SU-DHL-6 (cell line): ENCODE data around the gene LXN.

Experiments used
- H2AFZ ChIP-seq: fragments of 200-600 bp; sonication (generic); 2 replicates; pipeline ENCODE4 v1.6.1; 2014; ENCODE audit warnings: low read depth, mild to moderate bottlenecking, moderate library complexity, mixed read lengths, antibody characterized with exemption, low read length; ENCODE audit not compliant: severe bottlenecking
- H3F3A ChIP-seq: fragments of 200-600 bp; shearing (Covaris generic); 2 replicates; pipeline ENCODE4 v1.6.0; 2016; ENCODE audit warnings: antibody characterized with exemption, mild to moderate bottlenecking; ENCODE audit not compliant: insufficient read depth
- H3K27ac ChIP-seq: fragments of 200-600 bp; sonication (generic); 2 replicates; pipeline ENCODE4 v1.5.1; 2016; ENCODE audit warnings: low read depth, mild to moderate bottlenecking, low read length, moderate library complexity, mixed read lengths
- H3K27me3 ChIP-seq: fragments of 200-600 bp; sonication (generic), shearing (Covaris generic); 2 replicates; pipeline ENCODE4 v1.6.0; 2014; ENCODE audit warnings: mild to moderate bottlenecking, low read length
- H3K36me3 ChIP-seq: fragments of 200-600 bp; sonication (generic); 2 replicates; pipeline ENCODE4 v1.6.1; 2014; ENCODE audit warnings: mild to moderate bottlenecking, low read length, mixed read lengths
- H3K4me2 ChIP-seq: fragments of 300-600, 200-600 bp; shearing (Covaris generic), sonication (generic); 2 replicates; pipeline ENCODE4 v1.6.0; 2014; ENCODE audit warnings: low read length, low read depth, mild to moderate bottlenecking; ENCODE audit not compliant: poor library complexity, severe bottlenecking
- H3K4me3 ChIP-seq: fragments of 200-600 bp; sonication (generic); 2 replicates; pipeline ENCODE4 v1.5.1; 2014; ENCODE audit warnings: antibody characterized with exemption, low read length, mild to moderate bottlenecking, mixed read lengths; ENCODE audit not compliant: insufficient read depth, poor library complexity, severe bottlenecking
- H3K79me2 ChIP-seq: fragments of 200-600 bp; sonication (generic); 2 replicates; pipeline ENCODE4 v1.6.1; 2014; ENCODE audit warnings: mild to moderate bottlenecking, low read length, moderate library complexity; ENCODE audit not compliant: insufficient read depth
- H3K9ac ChIP-seq: fragments of 200-600 bp; sonication (generic); 2 replicates; pipeline ENCODE4 v1.7.0; 2014; ENCODE audit warnings: mild to moderate bottlenecking, low read length
- H3K9me2 ChIP-seq: fragments of 200-600 bp; sonication (generic); replicated peaks from 2 replicates; pipeline ENCODE4 v1.6.1; 2014; ENCODE audit warnings: low read length; ENCODE audit not compliant: insufficient read depth
- H3K9me3 ChIP-seq: fragments of 200-600 bp; sonication (generic); 2 replicates; pipeline ENCODE4 v1.6.1; 2014; ENCODE audit warnings: low read length, mixed read lengths; ENCODE audit not compliant: insufficient read depth
- H4K20me1 ChIP-seq: fragments of 200-600 bp; sonication (generic); 2 replicates; pipeline ENCODE4 v1.6.1; 2014; ENCODE audit warnings: low read depth, mild to moderate bottlenecking, antibody characterized with exemption, low read length, moderate library complexity, mixed read lengths
- EZH2phosphoT487 ChIP-seq: fragments of 200-600 bp; sonication (generic), shearing (Covaris generic); conservative IDR thresholded peaks from 2 replicates; pipeline ENCODE4 v1.6.1; 2018; ENCODE audit warnings: mild to moderate bottlenecking, antibody characterized with exemption, low read length, moderate library complexity, mixed read lengths
- TF ChIP-seq, protein P1 (sequence below): fragments of 200-600 bp; sonication (generic); IDR thresholded peaks from one replicate; pipeline ENCODE4 v1.5.1; 2017; ENCODE audit warnings: antibody characterized with exemption, mild to moderate bottlenecking, low read length, moderate library complexity; ENCODE audit not compliant: insufficient read depth, poor library complexity, severe bottlenecking

The LXN gene

DNA sequence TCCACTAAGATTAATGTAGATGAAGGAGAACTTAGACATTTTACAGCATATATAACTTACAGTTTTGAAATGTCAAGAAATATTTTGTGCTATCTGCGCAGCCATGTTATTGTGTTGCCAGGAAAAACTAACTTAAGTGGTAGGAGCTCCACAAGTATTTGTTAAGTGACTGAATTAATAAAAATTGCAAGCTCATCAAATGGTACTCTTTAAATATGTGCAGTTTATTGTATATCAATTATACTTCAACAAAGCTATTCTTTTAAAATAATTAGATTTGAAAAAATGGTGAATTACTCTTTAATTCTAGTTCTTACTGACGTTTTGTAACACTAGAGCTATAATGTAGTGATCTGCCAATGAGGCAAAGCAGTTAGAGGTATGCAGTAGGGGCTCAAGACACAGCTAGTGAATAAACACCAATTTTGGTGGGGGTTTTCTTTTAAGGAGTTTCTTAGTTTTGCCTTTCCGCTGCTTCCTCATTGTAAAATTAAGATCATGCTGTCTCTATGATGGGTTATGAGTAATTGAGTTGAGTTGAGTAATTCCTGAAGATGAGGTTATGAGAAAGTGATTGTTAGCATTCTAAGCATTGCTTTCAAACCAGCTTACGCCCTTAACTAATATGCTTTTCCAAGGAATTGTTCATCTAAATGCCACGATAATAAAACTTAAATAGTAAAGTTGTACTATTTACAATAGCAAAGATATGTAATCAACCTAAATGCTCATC is 10.9 kb upstream of the LXN start:
- peaks cover 6% of the 10 kb centered on the region; the same call in 1 of the 2 replicates for H3K36me3 ChIP-seq
- no peaks in the 10 kb centered on the region for H3K9me3 ChIP-seq
- no peak overlapping the region for H3K4me3 ChIP-seq
- no peak for TF ChIP-seq EZH2phosphoT487
- TF ChIP-seq, protein P1, sequence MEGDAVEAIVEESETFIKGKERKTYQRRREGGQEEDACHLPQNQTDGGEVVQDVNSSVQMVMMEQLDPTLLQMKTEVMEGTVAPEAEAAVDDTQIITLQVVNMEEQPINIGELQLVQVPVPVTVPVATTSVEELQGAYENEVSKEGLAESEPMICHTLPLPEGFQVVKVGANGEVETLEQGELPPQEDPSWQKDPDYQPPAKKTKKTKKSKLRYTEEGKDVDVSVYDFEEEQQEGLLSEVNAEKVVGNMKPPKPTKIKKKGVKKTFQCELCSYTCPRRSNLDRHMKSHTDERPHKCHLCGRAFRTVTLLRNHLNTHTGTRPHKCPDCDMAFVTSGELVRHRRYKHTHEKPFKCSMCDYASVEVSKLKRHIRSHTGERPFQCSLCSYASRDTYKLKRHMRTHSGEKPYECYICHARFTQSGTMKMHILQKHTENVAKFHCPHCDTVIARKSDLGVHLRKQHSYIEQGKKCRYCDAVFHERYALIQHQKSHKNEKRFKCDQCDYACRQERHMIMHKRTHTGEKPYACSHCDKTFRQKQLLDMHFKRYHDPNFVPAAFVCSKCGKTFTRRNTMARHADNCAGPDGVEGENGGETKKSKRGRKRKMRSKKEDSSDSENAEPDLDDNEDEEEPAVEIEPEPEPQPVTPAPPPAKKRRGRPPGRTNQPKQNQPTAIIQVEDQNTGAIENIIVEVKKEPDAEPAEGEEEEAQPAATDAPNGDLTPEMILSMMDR = no peak
- H3K9me2 ChIP-seq = no peaks in the 10 kb centered on the region
- no peak overlapping the region for H3K27ac ChIP-seq
- H4K20me1 ChIP-seq = no peaks in the 10 kb centered on the region
- H3K27me3 ChIP-seq = no peaks in the 10 kb centered on the region
- no peaks in the 10 kb centered on the region for H3K79me2 ChIP-seq
- H2AFZ ChIP-seq = no peak overlapping the region
- H3F3A ChIP-seq = no peaks in the 10 kb centered on the region
- H3K4me2 ChIP-seq = no peak overlapping the region
- H3K9ac ChIP-seq = no peak overlapping the region

DNA sequence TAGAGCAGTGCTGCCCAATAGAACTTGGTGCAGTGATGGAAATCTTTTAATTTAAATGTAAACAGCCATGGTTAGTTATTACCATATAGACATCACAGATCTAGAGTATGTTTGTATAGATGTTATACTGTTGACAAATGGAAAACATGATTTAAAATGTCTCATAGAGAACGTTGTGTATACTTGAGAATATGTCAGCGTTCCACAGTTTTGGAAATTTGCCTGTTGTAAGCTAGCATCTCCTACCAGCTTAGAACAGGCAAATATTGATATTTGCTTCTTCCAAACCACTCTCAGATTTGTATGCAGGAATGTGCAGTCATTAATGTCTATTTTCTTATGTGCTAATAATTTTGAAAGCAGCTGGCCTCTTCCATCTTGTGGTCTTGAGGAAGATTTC is 8.4 kb upstream of the LXN start:
- Histone ChIP-seq H3F3A (no peaks in the 10 kb centered on the region), H3K9me3 (no peaks in the 10 kb centered on the region), H4K20me1 (no peaks in the 10 kb centered on the region), H3K4me2 (no peak overlapping the region), H2AFZ (no peak overlapping the region), H3K36me3 (peaks cover 6% of the 10 kb centered on the region; the same call in 1 of the 2 replicates), H3K27ac (no peak overlapping the region), H3K79me2 (no peaks in the 10 kb centered on the region), H3K27me3 (no peaks in the 10 kb centered on the region), H3K4me3 (no peak overlapping the region), H3K9ac (no peak overlapping the region), H3K9me2 (no peaks in the 10 kb centered on the region)
- TF ChIP-seq EZH2phosphoT487 = no peak
- TF ChIP-seq, protein P1 = no peak

GRCh38 chr3:158679547-158680000 is 7.1 kb upstream of the LXN start:
- H3K27ac ChIP-seq = no peak overlapping the region
- no peaks in the 10 kb centered on the region for H4K20me1 ChIP-seq
- H3K9ac ChIP-seq = no peak overlapping the region
- no peak overlapping the region for H3K4me2 ChIP-seq
- no peaks in the 10 kb centered on the region for H3K79me2 ChIP-seq
- H2AFZ ChIP-seq = no peak overlapping the region
- no peaks in the 10 kb centered on the region for H3K9me3 ChIP-seq
- TF ChIP-seq, protein P1 = no peak
- no peak for TF ChIP-seq EZH2phosphoT487
- no peak overlapping the region for H3K4me3 ChIP-seq
- H3F3A ChIP-seq = no peaks in the 10 kb centered on the region
- no peaks in the 10 kb centered on the region for H3K27me3 ChIP-seq
- no peaks in the 10 kb centered on the region; the same call in 1 of the 2 replicates for H3K36me3 ChIP-seq
- H3K9me2 ChIP-seq = no peaks in the 10 kb centered on the region
